Endothelial cell of umbilical vein (primary cell): Measurements from ENCODE around the gene PAOX. TPM values are rescaled to one million over a fixed set of nuclear protein-coding genes. Genes with fewer than 3 reads are reported as not detected.

Experiments used
- BruUV-seq: library from RNA; stranded (reverse); fragments of 400-500 nt; replicated peaks from 2 replicates; lab custom pipeline; 2021; lab: Mats Ljungman, UMichigan
- CTCF ChIA-PET: fragments of 300-600, 350-600 bp; sonication (Branson Sonifier 250); formaldehyde crosslinking; loops from one replicate; lab custom pipeline; 2021; ENCODE audit warnings: antibody characterized with exemption, inconsistent platforms; lab: Charles Lee
- POLR2A ChIA-PET: fragments of 300-600, 350-600 bp; sonication (Branson Sonifier 250); formaldehyde crosslinking; loops from one replicate; lab custom pipeline; 2021; ENCODE audit warnings: antibody characterized with exemption, inconsistent platforms; lab: Charles Lee
- DNase-seq: peaks from one replicate; pipeline ENCODE4 v3.0.0-alpha.2; 2011; ENCODE audit warnings: low read depth, low spot score
- FAIRE-seq: peaks from 2 replicates; lab custom pipeline; 2011; peaks lifted over from hg19 to GRCh38; lab: Jason Lieb, UNC
- H2AFZ ChIP-seq: 2 replicates; pipeline ENCODE4 v1.6.0; 2012; ENCODE audit warnings: low read depth, low read length, control low read depth, inconsistent platforms
- H3K27ac ChIP-seq: 2 replicates; pipeline ENCODE4 v1.5.1; 2011; ENCODE audit warnings: low read depth, mild to moderate bottlenecking, control low read depth, low read length, moderate library complexity; ENCODE audit not compliant: insufficient read depth
- H3K27me3 ChIP-seq, 2 experiments: 2 replicates each; pipeline versions ENCODE4 v1.6.0 to v1.6.1; 2011; ENCODE audit warnings: low read length in 2 of 2, mixed read lengths in 1 of 2; ENCODE audit not compliant: control insufficient read depth in 2 of 2, insufficient read depth in 2 of 2
- H3K36me3 ChIP-seq, 2 experiments: 2 replicates in 1 of 2; 3 replicates in 1 of 2; pipeline ENCODE4 v1.5.1; 2011; ENCODE audit warnings: low read length in 2 of 2, mild to moderate bottlenecking in 1 of 2, moderate library complexity in 1 of 2; ENCODE audit not compliant: control insufficient read depth in 2 of 2, insufficient read depth in 2 of 2; ENCODE audit errors: extremely low read depth in 1 of 2
- H3K4me1 ChIP-seq: 3 replicates; pipeline ENCODE4 v1.5.1; 2011; ENCODE audit warnings: mild to moderate bottlenecking, low read length; ENCODE audit not compliant: control insufficient read depth, insufficient read depth; ENCODE audit errors: extremely low read depth
- H3K4me2 ChIP-seq: 2 replicates; pipeline ENCODE4 v1.6.1; 2011; ENCODE audit warnings: low read length, control low read depth, mixed read lengths; ENCODE audit not compliant: insufficient read depth
- H3K4me3 ChIP-seq, 3 experiments: fragments of 200-600 bp in 1 of 3; sonication (generic), shearing (Covaris generic) in 1 of 3; replicated peaks in 1 of 3; 2 replicates each; pipeline ENCODE4 v1.5.1; 2011 to 2016; ENCODE audit warnings: control low read depth in 3 of 3, low read length in 3 of 3, mild to moderate bottlenecking in 2 of 3, inconsistent platforms in 1 of 3, low read depth in 1 of 3, moderate library complexity in 1 of 3; ENCODE audit not compliant: insufficient read depth in 1 of 3
- H3K79me2 ChIP-seq: 2 replicates; pipeline ENCODE4 v1.6.0; 2012; ENCODE audit warnings: low read length, inconsistent platforms; ENCODE audit not compliant: control insufficient read depth, insufficient read depth
- H3K9ac ChIP-seq: replicated peaks from 2 replicates; pipeline ENCODE3; 2011; ENCODE audit warnings: low read length, control low read depth; ENCODE audit not compliant: insufficient read depth; ENCODE audit errors: extremely low read depth
- H3K9me1 ChIP-seq: replicated peaks from 3 replicates; pipeline ENCODE4 v1.6.0; 2011; ENCODE audit warnings: mild to moderate bottlenecking, low read length; ENCODE audit not compliant: control insufficient read depth, insufficient read depth; ENCODE audit errors: extremely low read depth
- H3K9me3 ChIP-seq: replicated peaks from 2 replicates; pipeline ENCODE4 v1.5.1; 2012; ENCODE audit warnings: low read length, inconsistent platforms; ENCODE audit not compliant: control insufficient read depth, insufficient read depth
- H4K20me1 ChIP-seq: replicated peaks from 2 replicates; pipeline ENCODE3; 2011; ENCODE audit warnings: mild to moderate bottlenecking, low read length; ENCODE audit not compliant: control insufficient read depth, insufficient read depth; ENCODE audit errors: extremely low read depth
- CTCF ChIP-seq, 2 donors: IDR thresholded peaks; 1 replicate in 1 of 2; 2 replicates in 1 of 2; pipeline ENCODE4 v1.5.1; 2011; ENCODE audit warnings: low read length in 2 of 2, mild to moderate bottlenecking in 2 of 2, moderate library complexity in 2 of 2, control low read depth in 1 of 2, inconsistent platforms in 1 of 2, low read depth in 1 of 2; ENCODE audit not compliant: insufficient read depth in 1 of 2; ENCODE audit errors: extremely low read depth in 1 of 2
- EZH2 ChIP-seq: IDR thresholded peaks from 2 replicates; pipeline ENCODE4 v1.6.1; 2012; ENCODE audit warnings: borderline replicate concordance, low read depth, mild to moderate bottlenecking, moderate library complexity, low read length, inconsistent platforms; ENCODE audit not compliant: severe bottlenecking
- GATA2 ChIP-seq: IDR thresholded peaks from 2 replicates; pipeline ENCODE4 v1.7.0; 2011; ENCODE audit warnings: low read depth, mild to moderate bottlenecking, moderate library complexity, mixed read lengths, low read length; ENCODE audit not compliant: insufficient read length, insufficient read depth
- MYC ChIP-seq: IDR thresholded peaks from one replicate; pipeline ENCODE4 v1.6.1; 2011; ENCODE audit warnings: mild to moderate bottlenecking, low read depth, low read length
- POLR2AphosphoS5 ChIP-seq: IDR thresholded peaks from 2 replicates; pipeline ENCODE4 v1.6.1; 2012; ENCODE audit warnings: low read depth, mild to moderate bottlenecking, control low read depth, low read length, moderate library complexity; ENCODE audit not compliant: insufficient read depth
- dilution Hi-C: fragments of 300-500 bp; cut with MboI; formaldehyde crosslinking; loops from one replicate; pipeline ENCODE4 v1.15.0; 2019; ENCODE audit warnings: low sequenced_read_pairs; ENCODE audit not compliant: extremely low pct_ligation_motif_present
- intact Hi-C: fragments of 100-400 bp; cut with micrococcal nuclease; formaldehyde crosslinking; loops from one replicate; pipeline ENCODE4 v1.10.0; 2022
- polyA plus RNA-seq, 4 experiments: library from polyadenylated mRNA; depleted of rRNA in 3 of 4; stranded (reverse) in 3 of 4; unstranded in 1 of 4; fragments of >200 nt; gene quantifications; 2 replicates each; pipeline versions ENCODE4 v1.2.1 to v1.2.3, GENCODE V29; 2011 to 2012; ENCODE audit warnings: missing spikeins in 1 of 4
- total RNA-seq: library from RNA; stranded (reverse); gene quantifications from 2 replicates; pipeline ENCODE4 v1.2.3, GENCODE V29; 2021

PAOX gene
- total and polyA plus RNA-seq, 2 donors (not counting 3 experiments of a cell fraction or from before 2014, with no cell fraction given), result 2.6 to 3.8 TPM

DNA sequence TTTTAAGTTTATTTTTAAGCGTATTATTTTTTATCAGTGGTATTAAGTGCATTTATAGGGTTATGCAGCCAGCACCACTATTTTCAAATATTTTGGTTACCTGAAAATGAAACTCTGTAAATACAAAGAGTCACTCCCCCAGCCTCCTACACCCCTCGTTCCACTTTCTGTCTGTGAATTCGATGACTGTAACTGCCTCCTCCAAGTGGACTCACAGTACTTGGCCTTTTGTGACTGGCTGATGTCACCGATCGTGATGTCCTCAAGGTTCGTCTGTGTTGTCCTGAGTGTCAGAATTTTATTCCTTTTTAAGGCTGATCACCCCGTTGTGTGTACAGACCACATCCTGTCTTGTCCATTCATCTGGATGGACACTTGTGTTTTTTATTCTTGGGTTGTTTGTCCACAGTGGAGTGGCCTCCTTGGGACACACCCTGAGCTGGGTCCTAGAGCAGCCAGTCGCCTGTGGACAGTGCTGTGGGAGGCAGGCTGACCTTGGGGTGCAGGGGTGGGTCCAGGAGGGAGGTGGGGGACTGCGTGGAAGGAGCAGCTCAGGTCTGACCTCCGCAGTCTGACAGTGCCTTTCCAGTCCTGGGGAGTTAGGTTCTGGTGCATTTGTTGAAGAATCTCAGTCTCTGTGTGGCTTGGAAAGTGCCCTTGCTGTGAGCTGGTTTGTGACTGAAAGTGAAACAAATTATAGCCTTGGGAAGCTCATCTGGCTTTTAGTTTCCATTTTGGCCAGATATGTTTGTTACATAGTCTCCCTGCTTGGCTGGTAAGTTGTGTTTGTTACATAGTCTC, 21.8 kb downstream of the PAOX start:
- no peak for FAIRE-seq
- no peak overlapping the region for H3K4me2 ChIP-seq
- peaks cover 33% of the 10 kb centered on the region for H3K79me2 ChIP-seq
- H3K9me1 ChIP-seq, result no peaks in the 10 kb centered on the region
- no peak overlapping the region for H3K9ac ChIP-seq
- DNase-seq, result no peak
- no peaks in the 10 kb centered on the region for H4K20me1 ChIP-seq
- dilution Hi-C loops, result no loop called here
- no peak overlapping the region for H3K27ac ChIP-seq
- no peak overlapping the region for H2AFZ ChIP-seq
- no peaks in the 10 kb centered on the region for H3K9me3 ChIP-seq
- H3K36me3 ChIP-seq, result peaks cover 16 to 32% of the 10 kb centered on the region in 2 experiments
- no peaks in the 10 kb centered on the region for H3K4me1 ChIP-seq
- POLR2A ChIA-PET, result interaction anchor here (0.6 kb wide), 1 partner anchor 1243 kb away, joined by 3 read pairs; no protein-coding TSS in a partner anchor
- intact Hi-C loops, result no loop called here
- TF ChIP-seq EZH2 (no peak), CTCF (IDR thresholded peaks at IDR 0.05; ENCODE audit: extremely low read depth in 1 of 2, insufficient read depth in 1 of 2, low read depth in 1 of 2, low read length in 2 of 2) (no peak)
- CTCF ChIA-PET, result no interaction called here
- BruUV-seq, result no TSS peak
- no peaks in the 10 kb centered on the region for H3K27me3 ChIP-seq
- H3K4me3 ChIP-seq, result no peak overlapping the region

- CTCF ChIA-PET, result interaction anchor here (0.6 kb wide), 1 partner anchor 287 kb away, joined by 3 read pairs; no protein-coding TSS in a partner anchor
- no TSS peak for BruUV-seq
- H3K27ac ChIP-seq, result no peak overlapping the region
- H3K9me1 ChIP-seq, result no peaks in the 10 kb centered on the region
- no peaks in the 10 kb centered on the region for H4K20me1 ChIP-seq
- no peak overlapping the region for H3K4me2 ChIP-seq
- H3K4me1 ChIP-seq, result no peaks in the 10 kb centered on the region
- no peak for DNase-seq
- H3K27me3 ChIP-seq, result no peaks in the 10 kb centered on the region
- no peak overlapping the region for H3K9ac ChIP-seq
- intact Hi-C loops (no loop called here), dilution Hi-C loops (no loop called here)
- H3K4me3 ChIP-seq, result no peak overlapping the region
- H3K36me3 ChIP-seq, result peaks cover 16 to 30% of the 10 kb centered on the region in 2 experiments
- H2AFZ ChIP-seq, result no peak overlapping the region
- POLR2A ChIA-PET, result interaction anchor here (0.6 kb wide), 1 partner anchor 1243 kb away, joined by 3 read pairs; no protein-coding TSS in a partner anchor
- no peaks in the 10 kb centered on the region for H3K9me3 ChIP-seq
- no peak for TF ChIP-seq GATA2
- no peak for TF ChIP-seq CTCF (IDR thresholded peaks at IDR 0.05; ENCODE audit: extremely low read depth in 1 of 2, insufficient read depth in 1 of 2, low read depth in 1 of 2, low read length in 2 of 2)
- no peak for TF ChIP-seq POLR2AphosphoS5
- TF ChIP-seq MYC, result no peak
- no peak for FAIRE-seq
- H3K79me2 ChIP-seq, result peaks cover 31% of the 10 kb centered on the region
Observed at GRCh38 chr10:133401500-133401899, 22.4 kb downstream of the PAOX start.
